K562 (cell line): ENCODE measurements around the gene U2SURP. TPM values are rescaled to one million over a fixed set of nuclear protein-coding genes. Genes with fewer than 3 reads are reported as not detected.

ENCODE experiments used
- CHD7 ChIP-seq: fragments of 200-600 bp; sonication (generic); IDR thresholded peaks from one replicate; pipeline ENCODE4 v1.6.1; 2012; ENCODE audit warnings: mild to moderate bottlenecking, low read depth, low read length, inconsistent platforms
- CTCF ChIP-seq, 3 experiments: IDR thresholded peaks in 2 of 3; conservative IDR thresholded peaks in 1 of 3; 2 replicates each; pipeline ENCODE4 v1.5.1; 2011 to 2012; ENCODE audit warnings: low read length in 3 of 3, mild to moderate bottlenecking in 3 of 3, control low read depth in 2 of 3, improper control_type of control experiment in 1 of 3, inconsistent platforms in 1 of 3, low read depth in 1 of 3, mixed read lengths in 1 of 3, moderate library complexity in 1 of 3; ENCODE audit not compliant: insufficient read depth in 2 of 3
- ETV1 ChIP-seq: fragments of 450-650 bp; conservative IDR thresholded peaks from 2 replicates; pipeline ENCODE4 v1.6.1; 2016; ENCODE audit warnings: missing genetic modification characterization, control low read depth, low read depth, missing compliant biosample characterization
- KLF6 ChIP-seq: fragments of 250-450 bp; sonication (Bioruptor Pico); IDR thresholded peaks from 2 replicates; pipeline ENCODE4 v1.4.0; 2020; ENCODE audit warnings: mild to moderate bottlenecking, moderate library complexity, borderline replicate concordance
- ZNF584 ChIP-seq: fragments of 200-800 bp; sonication (Bioruptor generic); IDR thresholded peaks from 2 replicates; pipeline ENCODE4 v1.6.1; 2016; ENCODE audit warnings: low read depth, mild to moderate bottlenecking, missing genetic modification characterization, missing compliant biosample characterization
- ZNF655 ChIP-seq: fragments of 250-450 bp; sonication (Bioruptor Pico); IDR thresholded peaks from 2 replicates; pipeline ENCODE4 v1.5.0; 2021
- polyA plus RNA-seq, 8 experiments: library from polyadenylated mRNA; depleted of rRNA in 4 of 8; stranded (reverse) in 5 of 8; unstranded in 3 of 8; fragments of >200 nt; fragmentation: Nextera tagmentation in 2 of 8; fragmentation: Illumina TruSeq in 1 of 8; extraction: Ambion mirVana in 2 of 8; extraction: Trizol in 1 of 8; gene quantifications; 2 replicates each; pipeline versions ENCODE4 v1.2.1 to v1.2.3, GENCODE V29; 2011 to 2014; ENCODE audit warnings: inconsistent platforms in 1 of 8, missing spikeins in 1 of 8
- total RNA-seq, 7 experiments: library from RNA; depleted of rRNA in 6 of 7; stranded (reverse); fragments of >200 nt in 6 of 7; fragmentation: Illumina TruSeq in 2 of 7; extraction: Trizol in 2 of 7; gene quantifications; 2 replicates each; pipeline versions ENCODE4 v1.2.1 to v1.2.3, GENCODE V29; 2011 to 2021; ENCODE audit warnings: low replicate concordance in 1 of 7

The U2SURP gene
- total and polyA plus RNA-seq, 9 of the 15 experiments (the other 6 are each of a cell fraction or from before 2014, with no cell fraction given) = 128 to 322 (median 191) TPM

GRCh38 chr3:142977399-142977728, 24.0 kb upstream of the U2SURP start (continued):
- TF ChIP-seq CHD7 (no peak), KLF6 (CRISPR knock-in tag) (no peak), ETV1 (no peak), CTCF (IDR thresholded peaks at IDR 0.05 in 2 of 3, conservative IDR thresholded peaks at IDR 0.05 in 1 of 3; ENCODE audit: insufficient read depth in 2 of 3, low read depth in 1 of 3, low read length in 3 of 3) (no peak), ZNF655 (CRISPR knock-in tag) (no peak), ZNF584 (no peak)
